ENCODE results near the gene PNKD. TPM values are rescaled to one million over a fixed set of nuclear protein-coding genes. Genes with fewer than 3 reads are reported as not detected.

The PNKD gene
- total and polyA plus RNA-seq, 2 experiments from 2014 or later = 28.2 to 83.3 TPM

DNA sequence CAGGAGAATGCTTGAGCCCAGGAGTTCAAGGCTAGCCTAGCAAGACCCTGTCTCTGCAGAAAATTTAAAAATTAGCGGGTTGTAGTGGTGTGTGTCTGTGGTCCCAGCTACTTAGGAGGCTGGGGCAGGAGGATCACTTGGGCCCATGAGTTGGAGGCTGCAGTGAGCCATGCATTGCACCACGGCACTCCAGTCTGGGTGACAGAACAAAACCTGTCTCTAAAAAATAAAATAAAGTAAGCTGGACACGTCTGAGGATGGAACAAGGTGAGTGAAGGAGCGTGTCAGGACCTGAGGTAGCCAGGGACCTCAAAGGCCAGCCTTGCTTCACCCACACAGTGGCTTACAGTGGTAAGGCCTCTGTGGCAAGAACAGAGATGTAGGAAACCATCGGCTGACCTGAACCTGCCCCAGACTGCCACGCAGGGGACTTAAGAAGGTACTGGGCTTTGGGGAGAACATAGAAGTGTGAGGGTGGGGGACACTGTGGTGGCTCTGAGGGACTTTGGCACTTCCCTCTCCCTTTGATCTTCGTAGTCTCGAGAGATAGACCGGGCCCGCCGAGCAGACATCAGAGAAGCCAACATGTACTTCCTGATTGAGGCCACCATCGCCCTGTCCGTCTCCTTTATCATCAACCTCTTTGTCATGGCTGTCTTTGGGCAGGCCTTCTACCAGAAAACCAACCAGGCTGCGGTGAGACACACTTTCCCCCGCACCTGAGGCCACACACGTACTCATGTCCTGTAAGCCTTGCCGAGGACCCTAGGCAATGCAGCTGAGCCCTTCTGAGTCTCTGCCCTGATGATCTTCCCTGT, 119.2 kb downstream of the PNKD start:
- Mint-ChIP-seq H3K36me3 (ENCODE audit: low read depth) (no peaks in the 10 kb centered on the region), H3K27me3 (ENCODE audit: insufficient read depth, low read depth, poor library complexity) (peaks cover 29% of the 10 kb centered on the region), H3K4me3 (no peak overlapping the region), H3K4me1 (peaks cover 10% of the 10 kb centered on the region; the same call in 2 of the 3 replicates), H3K27ac (no peak overlapping the region), H3K9me3 (no peaks in the 10 kb centered on the region)
- no peaks in the 10 kb centered on the region for H3K9me2 ChIP-seq (ENCODE audit: insufficient read depth)
- H3K27ac ChIP-seq (ENCODE audit: low read depth) = no peak overlapping the region
- peaks cover 9% of the 10 kb centered on the region; the same call in 1 of the 2 replicates for H3F3A ChIP-seq (replicated peaks; ENCODE audit: low read depth)
- no peak overlapping the region for H3K4me3 ChIP-seq
- no peak overlapping the region for H2AFZ ChIP-seq
- ATAC-seq (no peak), DNase-seq (ENCODE audit: low spot score) (no peak)
- peaks cover 23% of the 10 kb centered on the region for H3K27me3 ChIP-seq (ENCODE audit: insufficient read depth)
- no peaks in the 10 kb centered on the region for H4K20me1 ChIP-seq (replicated peaks; ENCODE audit: insufficient read depth)
- no peak overlapping the region for H3K4me2 ChIP-seq
- TF ChIP-seq EZH2phosphoT487 (IDR thresholded peaks at IDR 0.05; ENCODE audit: unreplicated experiment) = no peak
- TF ChIP-seq ZNF331 (CRISPR knock-in tag; IDR thresholded peaks at IDR 0.05; ENCODE audit: low read depth) = no peak
- no peak for TF ChIP-seq JUNB (IDR thresholded peaks at IDR 0.05; ENCODE audit: unreplicated experiment)
- no peak for TF ChIP-seq POLR2AphosphoS5 (IDR thresholded peaks at IDR 0.05; ENCODE audit: low read depth)
- TF ChIP-seq REST (IDR thresholded peaks at IDR 0.05; ENCODE audit: unreplicated experiment) = no peak
- TF ChIP-seq ZNF114 (CRISPR knock-in tag; IDR thresholded peaks at IDR 0.05) = no peak
- no peak for TF ChIP-seq ETS1 (IDR thresholded peaks at IDR 0.05)
- no peak for TF ChIP-seq NANOG (IDR thresholded peaks at IDR 0.05; ENCODE audit: borderline replicate concordance)
- no peak for TF ChIP-seq ZNF462 (CRISPR knock-in tag; IDR thresholded peaks at IDR 0.05)
- TF ChIP-seq CTCF (conservative IDR thresholded peaks at IDR 0.05; ENCODE audit: low read depth in 2 of 2) = no peak
- TF ChIP-seq CREB1 (CRISPR knock-in tag; IDR thresholded peaks at IDR 0.05; ENCODE audit: low read depth) = no peak
- no peak for TF ChIP-seq EZH2 (IDR thresholded peaks at IDR 0.05; ENCODE audit: low read depth, unreplicated experiment)
- TF ChIP-seq STAT1 (IDR thresholded peaks at IDR 0.05; ENCODE audit: unreplicated experiment) = no peak
- H3K4me1 ChIP-seq (ENCODE audit: insufficient read depth) = peaks cover 6% of the 10 kb centered on the region; the same call in 1 of the 2 replicates
- H3K36me3 ChIP-seq (ENCODE audit: insufficient read depth) = no peaks in the 10 kb centered on the region
- no peaks in the 10 kb centered on the region for H3K79me2 ChIP-seq (replicated peaks; ENCODE audit: insufficient read depth)
